ENCODE data around the gene NUP93.

DNA sequence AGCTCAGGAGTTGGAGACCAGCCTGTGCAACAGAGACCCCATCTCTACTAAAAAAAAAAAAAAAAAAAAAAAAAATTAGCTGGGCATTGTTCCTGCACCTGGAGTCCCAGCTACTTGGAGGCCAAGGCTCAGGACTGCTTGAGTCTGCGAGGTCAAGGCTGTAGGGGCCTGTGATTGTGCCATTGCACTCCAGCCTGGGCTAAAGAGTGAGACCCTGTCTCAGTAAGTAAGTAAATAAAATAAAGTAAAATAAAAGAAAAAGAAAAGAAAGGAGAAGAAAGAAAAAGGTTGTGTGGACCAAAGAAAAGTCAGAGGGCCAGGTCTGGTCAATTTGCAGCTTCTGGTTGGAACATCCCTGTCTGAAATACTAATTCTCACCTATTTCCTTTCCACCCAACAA lies 29.3 kb upstream of the NUP93 start:
- TF ChIP-seq, protein P1, sequence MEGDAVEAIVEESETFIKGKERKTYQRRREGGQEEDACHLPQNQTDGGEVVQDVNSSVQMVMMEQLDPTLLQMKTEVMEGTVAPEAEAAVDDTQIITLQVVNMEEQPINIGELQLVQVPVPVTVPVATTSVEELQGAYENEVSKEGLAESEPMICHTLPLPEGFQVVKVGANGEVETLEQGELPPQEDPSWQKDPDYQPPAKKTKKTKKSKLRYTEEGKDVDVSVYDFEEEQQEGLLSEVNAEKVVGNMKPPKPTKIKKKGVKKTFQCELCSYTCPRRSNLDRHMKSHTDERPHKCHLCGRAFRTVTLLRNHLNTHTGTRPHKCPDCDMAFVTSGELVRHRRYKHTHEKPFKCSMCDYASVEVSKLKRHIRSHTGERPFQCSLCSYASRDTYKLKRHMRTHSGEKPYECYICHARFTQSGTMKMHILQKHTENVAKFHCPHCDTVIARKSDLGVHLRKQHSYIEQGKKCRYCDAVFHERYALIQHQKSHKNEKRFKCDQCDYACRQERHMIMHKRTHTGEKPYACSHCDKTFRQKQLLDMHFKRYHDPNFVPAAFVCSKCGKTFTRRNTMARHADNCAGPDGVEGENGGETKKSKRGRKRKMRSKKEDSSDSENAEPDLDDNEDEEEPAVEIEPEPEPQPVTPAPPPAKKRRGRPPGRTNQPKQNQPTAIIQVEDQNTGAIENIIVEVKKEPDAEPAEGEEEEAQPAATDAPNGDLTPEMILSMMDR (IDR thresholded peaks at IDR 0.05): no peak
- TF ChIP-seq NFIC (IDR thresholded peaks at IDR 0.05; ENCODE audit: borderline replicate concordance) (no peak), POLR2AphosphoS5 (IDR thresholded peaks at IDR 0.05; ENCODE audit: low read depth, low read length) (no peak)
- TF ChIP-seq, protein P2, sequence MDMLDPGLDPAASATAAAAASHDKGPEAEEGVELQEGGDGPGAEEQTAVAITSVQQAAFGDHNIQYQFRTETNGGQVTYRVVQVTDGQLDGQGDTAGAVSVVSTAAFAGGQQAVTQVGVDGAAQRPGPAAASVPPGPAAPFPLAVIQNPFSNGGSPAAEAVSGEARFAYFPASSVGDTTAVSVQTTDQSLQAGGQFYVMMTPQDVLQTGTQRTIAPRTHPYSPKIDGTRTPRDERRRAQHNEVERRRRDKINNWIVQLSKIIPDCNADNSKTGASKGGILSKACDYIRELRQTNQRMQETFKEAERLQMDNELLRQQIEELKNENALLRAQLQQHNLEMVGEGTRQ (IDR thresholded peaks at IDR 0.05; ENCODE audit: borderline replicate concordance, low read depth, low read length): no peak
